Measurements from ENCODE around the gene SZT2.

Gene SZT2

GRCh38 chr1:43363283-43363934 lies 26.3 kb upstream of the SZT2 start:
- Histone ChIP-seq H3K27me3 (ENCODE audit: insufficient read depth, insufficient read length) (no peaks in the 10 kb centered on the region), H3K4me3 (ENCODE audit: insufficient read length, low read depth) (no peak overlapping the region), H3K9me3 (ENCODE audit: insufficient read depth, low read length) (no peaks in the 10 kb centered on the region), H3K9ac (ENCODE audit: insufficient read length, low read depth) (no peak overlapping the region), H3K36me3 (ENCODE audit: insufficient read depth, insufficient read length, low read length) (peaks cover 70% of the 10 kb centered on the region), H3K4me1 (ENCODE audit: insufficient read depth, insufficient read length) (peaks cover 31% of the 10 kb centered on the region)
- no peak for DNase-seq (ENCODE audit: low read depth, low spot score)
- TF ChIP-seq SUZ12 (IDR thresholded peaks at IDR 0.05; ENCODE audit: extremely low read depth, insufficient read depth, insufficient read length) (no peak), ZNF274 (IDR thresholded peaks at IDR 0.05; ENCODE audit: low read depth, low read length) (no peak), YY1 (IDR thresholded peaks at IDR 0.05; ENCODE audit: insufficient read depth, insufficient read length) (no peak)

GRCh38 chr1:43363935-43364525 lies 25.7 kb upstream of the SZT2 start:
- no peak overlapping the region for H3K4me3 ChIP-seq (ENCODE audit: insufficient read length, low read depth)
- H3K9me3 ChIP-seq (ENCODE audit: insufficient read depth, low read length): no peaks in the 10 kb centered on the region
- peaks cover 72% of the 10 kb centered on the region for H3K36me3 ChIP-seq (ENCODE audit: insufficient read depth, insufficient read length, low read length)
- H3K27me3 ChIP-seq (ENCODE audit: insufficient read depth, insufficient read length): no peaks in the 10 kb centered on the region
- no peak overlapping the region for H3K9ac ChIP-seq (ENCODE audit: insufficient read length, low read depth)
- H3K4me1 ChIP-seq (ENCODE audit: insufficient read depth, insufficient read length): peaks cover 31% of the 10 kb centered on the region
- DNase-seq (ENCODE audit: low read depth, low spot score): no peak
- TF ChIP-seq ZNF274 (IDR thresholded peaks at IDR 0.05; ENCODE audit: low read depth, low read length) (no peak), SUZ12 (IDR thresholded peaks at IDR 0.05; ENCODE audit: extremely low read depth, insufficient read depth, insufficient read length) (no peak), YY1 (IDR thresholded peaks at IDR 0.05; ENCODE audit: insufficient read depth, insufficient read length) (no peak)

GRCh38 chr1:43365678-43366077 lies 24.0 kb upstream of the SZT2 start:
- Histone ChIP-seq H3K9ac (ENCODE audit: insufficient read length, low read depth) (peak overlapping the region; percentile 96), H3K9me3 (ENCODE audit: insufficient read depth, low read length) (no peaks in the 10 kb centered on the region), H3K4me1 (ENCODE audit: insufficient read depth, insufficient read length) (peaks cover 21% of the 10 kb centered on the region), H3K36me3 (ENCODE audit: insufficient read depth, insufficient read length, low read length) (peaks cover 64% of the 10 kb centered on the region), H3K27me3 (ENCODE audit: insufficient read depth, insufficient read length) (no peaks in the 10 kb centered on the region), H3K4me3 (ENCODE audit: insufficient read length, low read depth) (peak overlapping the region; percentile 9)
- no peak for TF ChIP-seq ZNF274 (IDR thresholded peaks at IDR 0.05; ENCODE audit: low read depth, low read length)
- no peak for TF ChIP-seq YY1 (IDR thresholded peaks at IDR 0.05; ENCODE audit: insufficient read depth, insufficient read length)
- DNase-seq (ENCODE audit: low read depth, low spot score): no peak

- H3K9ac ChIP-seq (ENCODE audit: insufficient read length, low read depth): peak overlapping the region; percentile 96
- TF ChIP-seq YY1 (IDR thresholded peaks at IDR 0.05; ENCODE audit: insufficient read depth, insufficient read length) (no peak), ZNF274 (IDR thresholded peaks at IDR 0.05; ENCODE audit: low read depth, low read length) (no peak), SUZ12 (IDR thresholded peaks at IDR 0.05; ENCODE audit: extremely low read depth, insufficient read depth, insufficient read length) (no peak)
- no peaks in the 10 kb centered on the region for H3K9me3 ChIP-seq (ENCODE audit: insufficient read depth, low read length)
- peaks cover 16% of the 10 kb centered on the region for H3K4me1 ChIP-seq (ENCODE audit: insufficient read depth, insufficient read length)
- H3K4me3 ChIP-seq (ENCODE audit: insufficient read length, low read depth): peak overlapping the region; percentile 89
- H3K36me3 ChIP-seq (ENCODE audit: insufficient read depth, insufficient read length, low read length): peaks cover 61% of the 10 kb centered on the region
- no peaks in the 10 kb centered on the region for H3K27me3 ChIP-seq (ENCODE audit: insufficient read depth, insufficient read length)
- DNase-seq (ENCODE audit: low read depth, low spot score): no peak
Observed at GRCh38 chr1:43366179-43366578, 23.5 kb upstream of the SZT2 start.

DNA sequence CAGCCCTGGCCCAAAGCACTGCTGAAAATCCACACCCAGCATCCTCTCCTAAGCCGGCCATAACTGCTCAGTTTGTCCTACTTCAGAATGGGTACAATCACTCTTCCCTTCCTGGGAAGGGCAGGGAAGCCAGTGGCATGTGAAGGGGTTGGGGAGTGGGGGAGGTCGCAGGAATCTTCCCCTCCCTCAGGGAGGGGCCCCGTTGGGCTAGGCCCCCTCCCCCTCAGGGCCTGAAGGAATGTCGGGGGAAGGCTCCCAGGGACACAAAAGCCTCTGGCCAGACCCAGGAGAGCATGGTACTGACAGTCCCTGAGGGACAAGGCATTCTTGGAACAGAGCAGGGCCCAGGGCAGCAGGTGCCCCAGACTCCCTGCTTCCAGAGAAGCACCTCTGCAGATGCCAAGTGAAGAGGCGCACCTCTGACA lies 23.1 kb upstream of the SZT2 start:
- TF ChIP-seq YY1 (IDR thresholded peaks at IDR 0.05; ENCODE audit: insufficient read depth, insufficient read length): no peak
- TF ChIP-seq ZNF274 (IDR thresholded peaks at IDR 0.05; ENCODE audit: low read depth, low read length): no peak
- TF ChIP-seq SUZ12 (IDR thresholded peaks at IDR 0.05; ENCODE audit: extremely low read depth, insufficient read depth, insufficient read length): no peak
- Histone ChIP-seq H3K9ac (ENCODE audit: insufficient read length, low read depth) (peak overlapping the region; percentile 96), H3K4me1 (ENCODE audit: insufficient read depth, insufficient read length) (peaks cover 15% of the 10 kb centered on the region), H3K9me3 (ENCODE audit: insufficient read depth, low read length) (no peaks in the 10 kb centered on the region), H3K36me3 (ENCODE audit: insufficient read depth, insufficient read length, low read length) (peaks cover 57% of the 10 kb centered on the region), H3K4me3 (ENCODE audit: insufficient read length, low read depth) (peak overlapping the region; percentile 89), H3K27me3 (ENCODE audit: insufficient read depth, insufficient read length) (no peaks in the 10 kb centered on the region)
- DNase-seq (ENCODE audit: low read depth, low spot score): no peak

GRCh38 chr1:43367026-43367903 lies 22.4 kb upstream of the SZT2 start:
- TF ChIP-seq SUZ12 (IDR thresholded peaks at IDR 0.05; ENCODE audit: extremely low read depth, insufficient read depth, insufficient read length) (no peak), YY1 (IDR thresholded peaks at IDR 0.05; ENCODE audit: insufficient read depth, insufficient read length) (no peak), ZNF274 (IDR thresholded peaks at IDR 0.05; ENCODE audit: low read depth, low read length) (no peak)
- H3K27me3 ChIP-seq (ENCODE audit: insufficient read depth, insufficient read length): no peaks in the 10 kb centered on the region
- peak overlapping the region; percentile 96 for H3K9ac ChIP-seq (ENCODE audit: insufficient read length, low read depth)
- peaks cover 15% of the 10 kb centered on the region for H3K4me1 ChIP-seq (ENCODE audit: insufficient read depth, insufficient read length)
- no peaks in the 10 kb centered on the region for H3K9me3 ChIP-seq (ENCODE audit: insufficient read depth, low read length)
- H3K4me3 ChIP-seq (ENCODE audit: insufficient read length, low read depth): peak overlapping the region; percentile 89
- peak; percentile 25 for DNase-seq (ENCODE audit: low read depth, low spot score)
- peaks cover 50% of the 10 kb centered on the region for H3K36me3 ChIP-seq (ENCODE audit: insufficient read depth, insufficient read length, low read length)
